HG02973 (cell line): ENCODE data around the gene CBFA2T2.
A peak's percentile ranks its signal among the peaks of the same experiment; 100 is the strongest.

Source experiments
- ATAC-seq: cut with Tn5 transposase; IDR thresholded peaks from one replicate; pipeline ENCODE4 v1.9.1; 2021; ENCODE audit warnings: moderate library complexity; ENCODE audit not compliant: unreplicated experiment

Gene CBFA2T2

DNA sequence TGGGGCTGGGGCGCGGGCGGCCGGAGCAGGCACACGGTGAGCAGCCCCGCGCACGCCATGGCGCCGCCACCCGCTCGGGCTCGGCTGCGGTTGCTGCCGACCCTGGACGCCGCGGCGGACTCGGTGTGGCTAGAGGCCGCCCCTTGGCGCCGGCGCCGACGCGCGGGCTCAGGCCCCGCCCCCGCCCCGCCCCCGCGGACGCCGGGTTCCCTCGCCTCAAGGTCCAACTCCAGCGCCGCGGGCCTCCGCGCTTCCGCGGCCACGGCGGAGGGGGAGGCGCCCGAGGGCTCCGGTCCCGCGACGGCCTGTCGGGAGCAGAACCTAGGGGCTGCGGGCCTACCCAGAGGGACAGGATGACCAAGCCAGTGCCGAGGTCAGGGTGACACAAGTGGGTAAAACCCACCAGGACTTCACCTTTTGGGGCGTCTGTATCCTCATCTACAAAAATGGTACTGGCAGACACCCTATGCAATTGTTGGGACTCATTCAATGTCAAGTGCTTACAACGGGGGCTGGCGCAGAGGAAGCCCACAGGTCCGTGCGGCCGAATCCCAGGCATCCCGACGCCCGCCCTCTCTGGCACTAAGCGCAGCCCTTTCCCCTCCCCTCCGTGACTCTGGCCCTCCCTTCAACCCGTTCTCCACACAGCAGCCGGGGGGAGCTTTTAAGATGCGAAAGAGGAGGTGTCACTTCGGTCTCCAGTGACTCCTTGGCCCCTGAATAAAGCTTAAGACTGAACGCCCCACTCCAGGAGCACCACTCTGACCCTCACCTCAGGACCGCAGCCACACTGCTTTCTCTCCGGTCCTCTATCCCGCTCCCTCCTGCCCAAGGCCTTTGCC, 184.6 kb downstream of the CBFA2T2 start, which contains the start of gene NECAB3:
TSS of gene NECAB3 (minus strand) at position 135 of the 842 bp plus-strand sequence. CDS start at position 59, 76 bp downstream.
- no peak for ATAC-seq

DNA sequence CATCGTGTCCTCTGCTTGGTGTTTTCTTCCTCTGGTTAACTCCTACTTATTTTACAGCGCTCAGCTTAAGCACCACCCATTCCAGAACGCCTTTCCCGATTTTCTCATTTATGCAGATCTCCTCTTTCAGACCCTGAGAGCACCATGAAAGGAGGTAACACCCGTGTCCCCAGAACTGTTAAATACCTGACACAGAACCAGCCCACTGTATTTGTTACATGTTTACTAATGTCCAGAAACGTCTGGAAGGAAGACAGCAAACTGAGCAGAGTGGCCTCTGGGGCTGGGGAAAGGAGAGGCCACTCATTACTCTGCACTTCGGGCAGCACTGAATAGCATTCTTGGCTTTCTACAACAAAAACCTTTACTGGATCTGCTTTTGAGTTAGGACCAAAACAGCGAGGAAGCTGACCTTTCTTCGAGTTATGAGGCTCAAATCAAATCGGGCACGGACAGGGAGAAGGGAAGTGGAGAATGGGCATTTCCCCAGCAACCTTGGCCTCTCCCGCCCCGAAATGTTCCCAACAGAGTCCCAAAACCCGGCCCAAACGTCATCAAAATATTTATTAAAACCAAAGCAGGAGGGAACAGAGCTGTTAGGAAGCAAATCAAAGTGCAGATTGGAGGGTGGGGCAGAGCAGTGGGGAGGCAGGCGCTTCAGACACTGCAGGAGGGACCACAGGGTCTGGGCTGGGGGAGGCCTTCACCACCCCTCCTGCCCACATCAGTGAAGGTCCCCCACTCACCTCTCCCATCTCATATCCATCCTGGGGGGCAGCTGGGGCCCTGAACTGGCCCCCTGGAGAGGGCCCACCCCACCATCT, 185.5 kb downstream of the CBFA2T2 start:
- ATAC-seq, result no peak

DNA sequence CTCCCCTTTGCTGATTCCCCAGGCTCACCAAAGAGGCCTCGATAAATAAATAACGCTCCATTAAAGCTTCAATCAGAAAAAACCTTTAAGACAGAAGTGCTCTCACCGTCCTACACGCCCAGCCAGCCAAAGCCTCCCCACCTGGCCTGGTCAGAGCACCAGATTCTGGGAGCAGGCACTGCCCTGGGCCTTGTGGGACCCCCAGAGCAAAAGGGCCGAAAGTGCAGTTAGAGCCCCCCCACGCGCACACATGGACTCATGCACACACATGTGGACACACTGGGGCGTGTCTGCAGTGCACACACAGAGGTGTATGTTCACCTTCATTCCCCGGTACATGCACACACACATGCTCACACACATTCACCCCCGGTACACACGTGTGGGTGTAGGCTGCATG, 186.2 kb downstream of the CBFA2T2 start:
- ATAC-seq, result no peak

DNA sequence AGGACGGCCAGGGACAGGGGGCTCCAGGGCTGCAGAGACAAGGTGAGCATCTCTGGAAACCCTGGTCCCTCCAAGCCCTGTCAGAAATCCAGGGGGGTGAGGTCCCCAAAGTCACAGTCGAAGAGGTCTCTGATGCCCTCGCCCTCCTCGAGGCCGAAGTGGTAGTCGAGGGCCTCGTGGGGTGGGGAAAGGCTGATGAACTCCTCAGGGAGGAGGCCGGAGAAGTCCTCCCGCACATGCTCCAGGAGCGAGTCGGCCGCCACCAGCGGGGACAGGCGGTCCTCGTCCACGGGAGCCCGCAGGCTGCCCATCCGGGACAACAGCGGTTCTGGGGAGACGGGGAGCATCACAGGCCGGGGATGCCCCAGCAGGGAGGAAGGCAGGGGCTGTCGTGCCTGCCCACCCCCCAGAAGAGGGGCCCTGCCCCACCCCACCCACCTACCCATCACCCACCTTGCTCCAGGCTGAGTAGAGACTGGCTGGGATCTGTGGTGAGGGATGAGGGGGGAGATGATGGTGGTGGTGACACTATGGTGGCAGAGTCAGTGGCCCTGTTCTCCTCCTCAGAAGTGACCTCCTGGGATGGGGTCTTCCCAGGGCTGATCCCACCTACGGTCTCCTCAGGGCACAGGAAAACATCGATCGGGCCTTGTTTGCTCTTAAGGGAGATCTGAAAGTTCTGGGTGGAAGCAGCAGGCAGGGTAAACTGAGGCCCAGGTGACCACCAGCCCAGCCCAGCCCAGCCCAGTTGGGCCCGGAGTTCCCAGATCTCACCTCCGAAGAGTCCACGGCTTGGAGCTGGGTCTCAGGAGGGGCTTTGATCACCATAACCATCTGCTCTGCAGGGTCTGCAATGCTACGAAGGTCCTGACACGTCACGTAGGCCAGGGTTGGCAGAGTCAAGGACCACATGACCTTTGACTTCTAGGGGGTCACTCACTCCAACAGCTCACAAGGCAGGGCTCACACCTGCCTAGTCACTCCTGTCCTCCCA, 187.1 kb downstream of the CBFA2T2 start:
- no peak for ATAC-seq

DNA sequence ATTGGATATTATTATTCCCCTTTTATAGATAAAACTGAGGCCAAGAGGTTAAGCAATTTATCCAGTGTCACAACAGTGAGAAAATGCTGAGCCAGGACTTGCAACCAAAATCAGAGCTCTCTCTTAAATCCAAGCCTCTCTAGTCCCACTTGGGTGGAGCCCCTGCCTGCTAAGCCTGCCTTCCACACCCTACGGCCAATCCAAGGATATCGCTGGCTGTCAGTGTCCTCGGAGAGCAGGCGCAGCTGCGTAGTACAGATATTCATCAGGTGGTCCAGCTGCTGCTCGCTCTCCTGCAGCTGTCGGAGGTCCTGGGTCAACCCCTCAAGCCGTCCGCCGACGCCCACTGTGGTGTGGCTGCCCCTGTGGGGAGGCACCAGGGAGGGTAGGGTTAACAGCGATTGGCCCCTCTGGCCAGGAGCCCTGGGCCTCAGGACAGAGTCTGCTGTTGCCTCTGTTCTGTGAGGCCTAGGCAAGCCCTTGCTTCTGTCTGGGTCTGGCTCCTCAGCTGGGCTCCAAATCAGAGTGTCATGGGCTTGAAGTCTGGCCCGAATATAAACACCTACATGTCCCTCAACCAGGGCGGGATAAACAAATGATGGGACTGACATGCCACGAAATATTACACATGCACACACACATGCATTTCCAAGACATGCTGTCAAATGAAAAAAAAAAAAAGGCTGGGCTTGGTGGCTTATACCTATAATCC, 188.3 kb downstream of the CBFA2T2 start:
- no peak for ATAC-seq

DNA sequence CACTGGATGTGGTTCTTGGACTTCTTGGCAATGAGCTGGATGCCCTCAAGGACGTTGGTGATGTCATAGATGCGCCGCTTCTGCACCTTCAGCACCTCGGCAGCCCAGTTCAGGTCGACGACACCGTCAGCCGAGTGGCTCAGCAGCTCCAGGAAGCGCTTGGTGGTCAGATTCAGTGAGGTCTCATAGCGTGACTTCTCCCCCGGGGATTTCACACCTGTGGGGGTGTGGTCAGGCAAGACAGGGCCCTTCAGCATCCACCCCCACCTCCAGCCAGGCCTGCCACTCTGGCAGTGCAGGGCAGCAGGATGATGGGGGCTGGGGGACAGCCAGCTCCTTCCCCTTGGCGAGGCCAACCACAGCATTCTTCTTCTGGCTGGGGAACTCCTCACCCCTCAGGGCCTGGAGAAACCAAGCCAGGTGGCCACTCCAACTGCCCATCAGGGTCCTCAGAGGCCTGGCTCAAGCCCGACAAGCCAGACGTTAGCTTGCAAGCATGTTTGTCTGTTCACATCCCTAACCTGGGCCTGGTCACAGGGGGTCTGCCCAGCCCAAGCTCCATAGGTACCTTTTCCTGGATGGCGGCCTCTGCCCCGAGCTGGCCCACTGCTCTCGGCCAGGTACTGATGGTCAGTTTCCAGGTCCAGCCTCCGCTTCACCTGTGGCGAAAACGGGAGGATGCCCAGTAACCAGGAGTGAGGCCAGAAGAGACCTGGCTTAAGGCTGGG, 190.0 kb downstream of the CBFA2T2 start:
- ATAC-seq, result no peak

DNA sequence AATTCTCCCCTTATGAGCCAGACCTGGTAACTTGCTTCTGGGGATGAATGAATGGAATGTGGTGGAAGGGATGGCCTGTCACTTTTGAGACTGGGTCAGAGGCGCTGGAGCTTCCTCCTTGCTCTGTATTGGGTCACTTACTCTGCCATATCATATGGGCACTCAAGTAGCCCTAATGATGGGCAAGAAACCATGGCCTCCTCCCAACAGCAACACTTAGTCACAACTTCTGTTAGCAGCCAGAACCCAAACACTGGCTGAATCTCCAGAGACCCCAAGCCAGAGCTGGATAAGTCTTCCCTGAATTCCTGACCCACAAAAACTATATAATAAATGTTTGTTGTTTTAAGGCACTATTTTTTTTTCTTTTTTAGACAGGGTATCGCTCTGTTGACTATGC, 190.8 kb downstream of the CBFA2T2 start:
- no peak for ATAC-seq

DNA sequence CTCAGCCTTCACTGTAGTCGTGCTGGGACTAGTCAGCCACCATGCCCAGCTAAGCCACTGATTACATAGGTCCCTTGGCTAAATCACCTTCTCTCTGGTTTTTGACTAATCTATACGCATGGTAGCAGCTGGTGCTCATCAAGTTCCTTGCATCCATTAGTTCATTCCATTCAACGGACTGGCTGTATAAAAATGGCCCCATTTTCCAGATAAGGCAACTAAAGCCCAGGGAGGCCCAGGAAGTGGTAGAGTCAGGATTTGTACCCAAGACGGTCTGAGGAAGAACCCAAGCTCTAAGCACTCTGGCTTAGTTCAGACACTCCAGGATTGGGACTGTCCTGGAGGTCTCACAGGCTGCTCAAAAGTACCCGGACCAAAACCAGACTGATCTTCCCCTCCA, 191.4 kb downstream of the CBFA2T2 start:
- no peak for ATAC-seq

DNA sequence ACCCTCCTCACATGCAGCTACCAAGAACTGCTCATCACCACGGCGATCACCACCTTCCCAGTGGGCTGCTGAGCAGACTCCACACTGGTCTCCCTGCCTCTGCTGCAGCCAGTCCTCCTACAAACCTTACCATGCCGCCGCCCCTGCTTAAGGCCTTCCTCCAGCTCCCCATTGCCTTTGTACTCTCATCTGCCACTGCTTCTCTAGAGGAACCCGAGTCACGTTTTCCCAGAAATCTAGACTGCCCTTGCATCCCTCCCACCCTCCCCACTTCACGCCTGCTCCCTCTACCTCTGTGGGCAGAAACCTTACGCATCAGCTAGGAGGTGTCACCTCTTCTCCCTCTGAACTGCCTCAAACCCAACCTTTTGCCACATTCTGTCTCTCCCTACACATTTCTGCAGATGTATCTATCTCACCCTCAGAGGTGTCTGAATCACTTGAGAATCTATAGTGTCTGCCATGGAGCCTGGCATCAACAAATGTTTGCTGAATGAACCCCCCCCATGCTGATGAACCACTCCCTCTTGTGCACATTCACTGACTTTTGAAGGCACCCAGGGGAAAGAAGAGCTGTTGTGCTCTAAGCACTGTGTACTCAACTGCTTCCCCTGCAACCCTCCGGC, 191.9 kb downstream of the CBFA2T2 start:
- no peak for ATAC-seq

DNA sequence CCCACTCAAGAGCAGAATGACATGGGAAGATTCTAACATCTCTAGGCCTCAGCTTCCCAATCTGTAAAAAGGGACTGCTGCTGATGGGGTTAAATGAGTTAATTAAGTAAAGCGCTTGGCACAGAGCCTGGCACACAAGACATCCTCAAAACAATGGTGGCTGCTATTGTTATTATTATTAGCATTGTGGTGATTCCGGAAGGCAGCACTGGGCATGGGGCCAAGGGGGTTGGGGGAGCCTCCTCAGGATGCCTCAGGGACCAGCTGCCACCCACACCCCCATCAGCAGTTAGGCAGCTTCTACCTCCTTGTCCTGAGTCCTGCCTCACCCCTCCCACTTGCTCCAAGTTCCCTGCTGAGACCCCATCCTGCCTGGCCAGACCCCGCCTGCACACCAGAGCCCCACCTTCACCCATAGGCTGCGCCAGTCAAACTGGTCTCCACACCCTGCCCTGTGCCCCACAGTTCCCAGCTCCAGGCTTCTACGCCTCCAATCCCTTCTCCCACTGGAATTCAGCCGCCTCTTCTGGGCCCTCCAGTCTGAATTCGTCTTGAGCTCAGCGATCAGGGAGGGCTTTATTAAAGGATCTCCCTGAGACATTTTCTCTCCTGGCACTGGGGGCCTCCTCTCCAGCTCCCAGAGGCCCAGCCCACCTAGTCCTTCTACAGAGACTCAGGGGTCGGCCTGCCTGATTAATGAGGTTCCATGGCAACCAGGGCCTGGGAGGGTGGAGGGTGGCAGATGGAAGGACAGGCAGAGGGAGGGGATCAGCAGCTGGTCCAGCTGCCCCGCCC, 194.8 kb downstream of the CBFA2T2 start:
- no peak for ATAC-seq

DNA sequence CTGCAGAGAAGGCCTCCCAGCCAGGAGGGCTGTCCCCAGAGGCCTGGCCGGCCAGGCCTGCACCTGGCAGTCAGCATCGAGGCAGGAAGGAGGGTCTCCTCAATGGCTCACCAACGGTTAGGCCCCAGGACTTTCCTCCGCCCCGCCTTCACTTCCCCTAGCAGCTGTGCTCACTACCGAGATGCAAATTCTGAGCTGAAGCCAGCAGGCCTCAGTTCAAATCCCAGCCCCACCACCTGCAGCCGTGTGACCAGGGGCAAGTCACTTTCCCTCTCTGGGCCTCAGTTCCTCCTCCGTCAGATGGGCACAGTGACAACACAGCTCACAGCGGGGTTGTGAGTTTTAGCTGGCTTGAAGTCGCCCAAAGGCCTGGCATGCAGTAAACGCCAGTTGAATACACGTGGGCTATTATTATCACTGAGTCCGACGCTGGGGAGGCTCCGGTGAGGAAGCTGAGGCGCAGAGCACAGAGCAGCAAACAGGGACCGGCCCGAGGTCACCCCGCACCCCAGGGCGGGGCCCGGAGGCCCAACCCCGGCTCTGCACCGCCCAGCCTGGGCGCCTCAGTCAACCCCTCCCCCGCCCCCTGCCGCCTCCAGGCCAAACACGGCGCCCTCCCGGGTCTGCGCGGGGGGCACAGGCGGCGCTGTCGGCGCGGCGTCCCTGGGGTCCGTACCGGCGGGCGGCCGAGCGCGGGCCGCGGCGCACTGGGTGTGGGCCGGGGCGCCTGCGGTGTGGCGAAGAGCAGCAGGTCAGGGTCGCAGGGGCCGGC, 195.6 kb downstream of the CBFA2T2 start:
- ATAC-seq, result peak; percentile 35

DNA sequence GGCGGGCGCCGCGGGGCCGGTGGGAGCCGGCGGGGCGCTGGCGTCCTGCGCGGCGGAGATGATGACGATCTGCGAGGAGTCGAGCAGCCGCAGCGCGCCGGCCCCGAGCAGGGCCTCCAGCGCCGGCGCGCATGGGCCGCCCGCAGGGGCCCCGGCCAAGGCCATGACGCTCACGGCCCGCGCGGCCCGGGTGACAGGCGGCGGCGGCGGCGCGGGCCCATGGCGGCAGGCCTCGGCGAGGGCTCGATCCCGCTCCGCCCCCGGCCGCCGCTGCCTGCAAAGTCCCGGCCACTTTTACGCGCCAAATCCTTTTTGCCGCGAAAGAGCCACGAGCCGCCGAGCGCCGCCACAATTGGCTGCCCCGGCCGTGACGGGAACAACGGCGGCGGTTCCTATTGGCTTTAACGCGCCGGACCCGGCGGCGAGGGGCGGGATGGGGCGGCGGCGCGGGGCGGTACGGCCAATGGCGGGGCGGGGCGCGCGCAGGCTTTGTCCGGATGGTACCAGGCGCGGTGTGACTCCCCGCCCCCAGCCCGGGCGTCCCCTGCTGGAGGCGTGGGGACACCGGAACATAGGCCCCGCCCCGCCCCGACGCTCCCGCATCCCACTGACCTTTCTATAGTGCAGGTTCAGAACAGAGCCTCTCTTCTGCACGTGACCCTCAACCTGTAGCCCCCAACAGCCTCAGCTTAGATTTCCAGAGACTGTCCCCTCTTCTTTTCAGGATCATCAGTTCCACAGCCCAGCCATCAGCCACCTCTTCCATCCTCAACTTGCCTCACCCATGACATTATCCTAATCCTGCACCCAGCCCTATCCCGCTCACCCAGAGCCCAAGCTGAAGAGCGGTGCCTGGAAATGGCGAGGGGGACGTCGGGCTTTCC, 196.4 kb downstream of the CBFA2T2 start, which contains the start of gene E2F1:
TSS of gene E2F1 (minus strand) at position 286 of the 884 bp plus-strand sequence. CDS start at position 165, 121 bp downstream.
- ATAC-seq, result peak; percentile 65

DNA sequence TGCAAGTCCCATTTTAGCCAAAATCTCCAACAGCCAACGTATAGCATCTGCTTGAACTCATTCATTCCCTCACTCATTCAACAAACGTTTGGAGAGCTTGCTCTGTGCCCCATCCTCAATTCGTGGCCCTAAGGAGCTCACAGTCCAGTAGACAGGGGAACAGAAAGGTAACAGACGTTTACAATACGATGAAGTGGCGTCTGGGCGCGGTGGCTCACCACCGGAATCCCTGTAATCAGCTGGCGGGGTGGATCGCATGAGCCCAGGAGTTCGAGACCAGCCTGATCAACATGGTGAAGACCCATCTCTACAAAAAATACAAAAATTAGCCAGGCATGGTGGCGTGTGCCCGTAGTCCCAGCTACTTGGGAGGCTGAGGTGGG, 197.1 kb downstream of the CBFA2T2 start:
- ATAC-seq, result no peak

DNA sequence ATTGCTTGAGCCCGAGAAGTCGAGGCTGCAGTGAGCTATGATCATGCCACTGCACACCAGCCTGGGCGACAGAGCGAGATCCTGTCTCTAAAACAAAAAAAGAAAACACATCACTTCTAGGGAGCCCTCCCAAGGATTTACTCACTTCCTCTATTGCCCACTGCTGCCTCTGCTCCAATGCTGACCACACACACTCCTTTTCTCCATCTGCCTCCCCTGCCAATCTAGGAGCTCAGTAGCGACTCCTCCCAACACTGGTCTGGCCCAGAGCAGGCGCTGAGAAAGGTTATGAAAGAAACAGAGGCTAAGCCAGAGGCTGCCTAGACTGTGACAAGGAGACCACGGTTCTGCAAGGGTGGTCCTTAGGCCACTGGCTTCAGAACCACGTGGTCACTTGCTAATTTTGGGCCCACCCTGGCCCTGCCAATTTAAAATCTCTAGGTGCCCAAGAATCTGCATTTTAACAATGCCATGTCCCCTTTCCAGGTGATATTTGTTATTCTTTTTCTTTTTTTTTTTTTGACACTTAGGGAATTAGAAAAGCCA, 197.5 kb downstream of the CBFA2T2 start:
- ATAC-seq, result no peak

DNA sequence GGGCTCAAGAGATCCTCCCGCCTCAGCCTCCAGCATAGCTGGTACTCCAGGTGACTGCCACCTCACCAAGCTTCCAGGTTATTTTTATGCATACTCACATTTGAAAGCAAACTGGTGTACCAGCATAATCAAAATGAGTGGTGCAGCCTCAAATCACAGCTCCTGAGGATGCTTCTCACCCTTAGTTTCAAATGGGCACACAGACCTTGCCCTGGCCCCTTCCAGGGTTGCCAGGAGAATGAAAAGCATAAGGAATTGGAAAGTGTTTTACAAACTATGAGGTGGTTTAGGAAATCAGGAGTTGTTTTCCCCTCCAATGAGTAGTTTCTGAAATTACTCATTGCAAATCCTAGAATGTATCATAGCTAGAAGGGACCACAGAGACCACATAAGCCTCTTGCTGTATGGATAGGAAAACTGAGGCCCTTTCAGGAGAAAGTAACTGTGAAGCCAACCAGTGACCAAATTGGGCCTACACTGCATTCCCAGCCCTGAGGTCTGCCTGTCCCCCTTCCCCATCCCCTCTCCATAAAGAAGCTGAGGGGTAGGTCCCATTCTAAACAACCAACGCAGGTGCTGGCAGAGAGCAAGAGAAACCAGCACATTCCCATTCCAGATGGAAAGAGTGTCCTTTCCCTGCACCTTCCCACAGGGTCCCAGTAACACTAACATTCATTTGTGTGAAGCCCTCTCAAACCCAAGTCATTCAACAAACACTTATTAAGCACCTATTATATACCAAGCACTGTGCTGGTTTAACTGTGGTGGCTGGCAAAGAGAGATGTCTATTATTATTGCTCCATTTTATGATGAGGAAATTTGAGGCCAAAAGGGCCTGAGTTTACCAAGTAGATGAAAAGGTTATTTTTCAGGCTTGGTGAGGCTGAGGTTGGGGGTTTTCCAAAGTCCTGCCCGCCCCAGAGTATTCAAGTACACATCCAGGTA, 198.4 kb downstream of the CBFA2T2 start:
- ATAC-seq, result no peak
